Activated gamma-delta T cell treated with anti-CD3 and anti-CD28 coated beads, Interleukin-2, amount 50 U/mL, for 16 hours (primary cell): ENCODE results near the gene PRKCZ.

Source experiments
- DNase-seq: peaks from one replicate; pipeline ENCODE4 v3.0.0-alpha.2; 2020; ENCODE audit warnings: low read depth

The PRKCZ gene

GRCh38 chr1:2196901-2197638 is 146.9 kb downstream of the PRKCZ start:
- DNase-seq: no peak

- no peak for DNase-seq
Measured at GRCh38 chr1:2197707-2198165, 147.5 kb downstream of the PRKCZ start.

GRCh38 chr1:2198571-2198970 is 148.4 kb downstream of the PRKCZ start:
- no peak for DNase-seq

- DNase-seq: peak; percentile 76
Measured at GRCh38 chr1:2199042-2199810, 149.0 kb downstream of the PRKCZ start.

GRCh38 chr1:2200308-2200943 is 150.2 kb downstream of the PRKCZ start:
- DNase-seq: no peak

- DNase-seq: no peak
Measured at GRCh38 chr1:2201062-2201461, 150.9 kb downstream of the PRKCZ start.

GRCh38 chr1:2202008-2202575 is 151.9 kb downstream of the PRKCZ start:
- no peak for DNase-seq

GRCh38 chr1:2202843-2203601 is 152.8 kb downstream of the PRKCZ start:
- DNase-seq: no peak

- DNase-seq: no peak
Measured at GRCh38 chr1:2203671-2204414, 153.6 kb downstream of the PRKCZ start.

GRCh38 chr1:2204415-2205190 is 154.4 kb downstream of the PRKCZ start:
- DNase-seq: no peak

GRCh38 chr1:2205191-2205952 is 155.2 kb downstream of the PRKCZ start:
- peak; percentile 86 for DNase-seq

- DNase-seq: no peak
Measured at GRCh38 chr1:2206813-2207487, 156.7 kb downstream of the PRKCZ start.

GRCh38 chr1:2208309-2209239 is 158.4 kb downstream of the PRKCZ start:
- DNase-seq: no peak

GRCh38 chr1:2209400-2210083 is 159.3 kb downstream of the PRKCZ start:
- DNase-seq: no peak

GRCh38 chr1:2210084-2210653 is 160.0 kb downstream of the PRKCZ start:
- no peak for DNase-seq

- no peak for DNase-seq
Measured at GRCh38 chr1:2210786-2211185, 160.6 kb downstream of the PRKCZ start.

GRCh38 chr1:2212274-2212531 is 162.0 kb downstream of the PRKCZ start:
- DNase-seq: no peak
